HG02763 (cell line): ENCODE data around the gene PIP4K2C.

Experiments
- ATAC-seq: cut with Tn5 transposase; IDR thresholded peaks from one replicate; pipeline ENCODE4 v1.9.1; 2021; ENCODE audit warnings: mild to moderate bottlenecking, moderate library complexity; ENCODE audit not compliant: unreplicated experiment

PIP4K2C gene

GRCh38 chr12:57590864-57591781 is at the start of gene PIP4K2C:
Gene PIP4K2C (plus strand): TSS chr12:57591192. CDS start chr12:57591290, 98 bp downstream.
- peak; percentile 95 for ATAC-seq

GRCh38 chr12:57541717-57542116 is 49.3 kb upstream of the PIP4K2C start:
- ATAC-seq, result no peak

GRCh38 chr12:57543581-57543980 is 47.4 kb upstream of the PIP4K2C start:
- no peak for ATAC-seq

GRCh38 chr12:57545809-57546437 is 45.1 kb upstream of the PIP4K2C start:
- ATAC-seq, result no peak

GRCh38 chr12:57546438-57547287 is 44.3 kb upstream of the PIP4K2C start, which contains the start of gene DCTN2:
Gene DCTN2 (minus strand): TSS chr12:57547192. CDS start chr12:57547063, 129 bp downstream.
- ATAC-seq, result peak; percentile 98

GRCh38 chr12:57547288-57548012 is 43.5 kb upstream of the PIP4K2C start:
- ATAC-seq, result no peak

- no peak for ATAC-seq
These were observed 43.0 kb upstream of the PIP4K2C start for GRCh38 chr12:57548013-57548315.

- no peak for ATAC-seq
These were observed 42.5 kb upstream of the PIP4K2C start for GRCh38 chr12:57548488-57548887.

- no peak for ATAC-seq
These were observed 41.6 kb upstream of the PIP4K2C start for GRCh38 chr12:57549203-57549908.

- no peak for ATAC-seq
These were observed 40.9 kb upstream of the PIP4K2C start, which contains the start of gene KIF5A for GRCh38 chr12:57549909-57550640. Gene KIF5A (plus strand): TSS chr12:57550044. CDS start chr12:57550272, 228 bp downstream.

- no peak for ATAC-seq
These were observed 40.1 kb upstream of the PIP4K2C start for GRCh38 chr12:57550641-57551549.

GRCh38 chr12:57551637-57552305 is 39.2 kb upstream of the PIP4K2C start:
- no peak for ATAC-seq

- ATAC-seq, result no peak
These were observed 38.7 kb upstream of the PIP4K2C start for GRCh38 chr12:57552306-57552651.

- ATAC-seq, result no peak
These were observed 38.1 kb upstream of the PIP4K2C start for GRCh38 chr12:57552835-57553313.

GRCh38 chr12:57553343-57554202 is 37.4 kb upstream of the PIP4K2C start:
- ATAC-seq, result no peak

- ATAC-seq, result no peak
These were observed 36.5 kb upstream of the PIP4K2C start for GRCh38 chr12:57554453-57554852.

- ATAC-seq, result no peak
These were observed 36.1 kb upstream of the PIP4K2C start for GRCh38 chr12:57554897-57555296.
